ENCODE data around the gene LMX1B.

LMX1B gene

GRCh38 chr9:126692759-126693427 is 79.2 kb downstream of the LMX1B start:
- no peak for TF ChIP-seq FOXM1 (IDR thresholded peaks at IDR 0.05; ENCODE audit: borderline replicate concordance, low read depth)
- TF ChIP-seq, protein P1, sequence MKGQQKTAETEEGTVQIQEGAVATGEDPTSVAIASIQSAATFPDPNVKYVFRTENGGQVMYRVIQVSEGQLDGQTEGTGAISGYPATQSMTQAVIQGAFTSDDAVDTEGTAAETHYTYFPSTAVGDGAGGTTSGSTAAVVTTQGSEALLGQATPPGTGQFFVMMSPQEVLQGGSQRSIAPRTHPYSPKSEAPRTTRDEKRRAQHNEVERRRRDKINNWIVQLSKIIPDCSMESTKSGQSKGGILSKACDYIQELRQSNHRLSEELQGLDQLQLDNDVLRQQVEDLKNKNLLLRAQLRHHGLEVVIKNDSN (IDR thresholded peaks at IDR 0.05) = no peak
- TF ChIP-seq NFIC (IDR thresholded peaks at IDR 0.05) = no peak
- TF ChIP-seq REST (IDR thresholded peaks at IDR 0.05; ENCODE audit: low read depth) = no peak
- TF ChIP-seq ZBTB7A (IDR thresholded peaks at IDR 0.05; ENCODE audit: low read depth) = no peak
- TF ChIP-seq TEAD4 (IDR thresholded peaks at IDR 0.05) = no peak
- TF ChIP-seq EP300 (IDR thresholded peaks at IDR 0.05; ENCODE audit: borderline replicate concordance) = no peak
- no peak for TF ChIP-seq CREB1 (IDR thresholded peaks at IDR 0.05; ENCODE audit: low read depth)
- TF ChIP-seq TCF12 (IDR thresholded peaks at IDR 0.05; ENCODE audit: low read depth) = no peak
- no peak for TF ChIP-seq CEBPB (IDR thresholded peaks at IDR 0.05)
- no peak for TF ChIP-seq YY1 (IDR thresholded peaks at IDR 0.05; ENCODE audit: low read depth)
- no peak for TF ChIP-seq MAX (IDR thresholded peaks at IDR 0.05)
- TF ChIP-seq TAF1 (IDR thresholded peaks at IDR 0.05; ENCODE audit: low read depth) = no peak
- TF ChIP-seq EGR1 (IDR thresholded peaks at IDR 0.05) = no peak

DNA sequence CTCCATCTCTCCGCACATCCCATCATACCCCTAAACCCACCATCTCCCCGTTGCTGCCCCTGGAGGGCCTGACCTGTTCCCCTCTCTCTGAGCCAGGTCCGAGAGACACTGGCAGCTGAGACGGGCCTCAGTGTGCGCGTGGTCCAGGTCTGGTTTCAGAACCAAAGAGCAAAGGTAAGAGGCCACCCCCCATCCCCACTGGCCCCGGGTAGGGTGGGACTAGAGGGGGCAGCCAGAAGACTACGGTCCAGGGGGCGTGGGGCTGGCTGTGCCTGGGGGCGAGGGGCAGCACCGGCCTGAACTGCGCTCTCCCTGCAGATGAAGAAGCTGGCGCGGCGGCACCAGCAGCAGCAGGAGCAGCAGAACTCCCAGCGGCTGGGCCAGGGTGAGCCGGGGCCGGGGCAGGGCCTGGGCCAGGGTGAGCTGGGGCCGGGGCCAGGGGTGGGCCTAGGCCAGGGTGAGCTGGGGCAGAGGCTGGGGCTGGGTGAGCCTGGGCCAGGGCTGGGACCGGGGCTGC is 79.8 kb downstream of the LMX1B start:
- TF ChIP-seq EGR1 (IDR thresholded peaks at IDR 0.05) (no peak), TAF1 (IDR thresholded peaks at IDR 0.05; ENCODE audit: low read depth) (no peak), EP300 (IDR thresholded peaks at IDR 0.05; ENCODE audit: borderline replicate concordance) (no peak)

DNA sequence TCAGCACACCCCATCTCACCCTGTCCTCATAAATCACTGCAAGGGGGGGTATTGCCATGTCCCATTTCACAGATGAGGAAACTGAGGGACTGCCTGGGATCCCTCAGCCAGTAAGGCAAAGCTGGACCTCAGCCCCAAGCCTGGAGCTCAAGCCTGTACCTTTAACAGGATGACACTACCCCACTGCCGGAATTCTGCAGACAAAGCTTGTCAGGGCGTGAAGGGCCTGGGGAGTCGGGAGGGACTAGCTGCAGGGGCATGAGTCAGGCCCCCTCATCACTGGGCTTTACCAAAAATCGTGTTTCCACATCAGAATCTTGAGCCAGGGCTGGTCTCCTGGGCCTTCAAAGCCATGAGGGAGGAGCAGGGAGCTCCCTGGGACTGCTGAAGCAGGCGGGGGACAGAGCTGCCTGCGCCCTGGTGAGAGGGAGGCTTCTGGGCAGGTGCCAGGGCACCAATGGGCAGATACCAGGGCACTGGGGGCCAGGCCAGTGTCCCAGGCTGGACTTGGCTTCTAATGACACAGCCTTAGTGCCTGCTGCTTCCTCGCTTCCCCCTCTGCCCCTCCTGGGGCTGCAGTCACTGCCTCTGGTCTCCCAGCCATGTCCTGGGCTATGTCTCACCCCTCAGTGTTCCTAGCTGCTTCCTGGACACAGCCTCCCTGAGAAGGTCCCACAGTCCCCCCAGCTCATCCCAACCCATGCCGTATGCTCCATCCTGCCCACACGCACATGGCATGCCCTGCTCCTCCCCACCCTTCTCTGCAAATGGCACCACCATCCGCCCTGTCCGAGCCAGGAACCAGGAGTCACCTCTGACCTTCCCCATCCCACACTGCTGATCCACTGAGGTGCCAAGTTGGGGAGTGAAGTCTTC is 80.7 kb downstream of the LMX1B start:
- TF ChIP-seq EP300 (IDR thresholded peaks at IDR 0.05; ENCODE audit: borderline replicate concordance) = no peak
- TF ChIP-seq FOXM1 (IDR thresholded peaks at IDR 0.05; ENCODE audit: borderline replicate concordance, low read depth) = no peak
- TF ChIP-seq, protein P1 (IDR thresholded peaks at IDR 0.05) = no peak
- no peak for TF ChIP-seq NFIC (IDR thresholded peaks at IDR 0.05)
- no peak for TF ChIP-seq ZBTB7A (IDR thresholded peaks at IDR 0.05; ENCODE audit: low read depth)
- TF ChIP-seq CEBPB (IDR thresholded peaks at IDR 0.05) = no peak
- no peak for TF ChIP-seq REST (IDR thresholded peaks at IDR 0.05; ENCODE audit: low read depth)
- TF ChIP-seq YY1 (IDR thresholded peaks at IDR 0.05; ENCODE audit: low read depth) = no peak

GRCh38 chr9:126695186-126695585 is 81.5 kb downstream of the LMX1B start:
- TF ChIP-seq CEBPB (IDR thresholded peaks at IDR 0.05) = no peak
- TF ChIP-seq MAX (IDR thresholded peaks at IDR 0.05) = no peak
- TF ChIP-seq CREB1 (IDR thresholded peaks at IDR 0.05; ENCODE audit: low read depth) = no peak
- TF ChIP-seq REST (IDR thresholded peaks at IDR 0.05; ENCODE audit: low read depth) = no peak
- TF ChIP-seq TCF12 (IDR thresholded peaks at IDR 0.05; ENCODE audit: low read depth) = no peak
- TF ChIP-seq TEAD4 (IDR thresholded peaks at IDR 0.05) = no peak
